Keratinocyte (primary cell): ENCODE measurements around the gene ZSCAN21. TPM values are rescaled to one million over a fixed set of nuclear protein-coding genes. Genes with fewer than 3 reads are reported as not detected.

Experiments used
- DNase-seq: peaks from one replicate; pipeline ENCODE4 v3.0.0-alpha.2; 2011; ENCODE audit warnings: low read depth, missing footprints, low spot score
- FAIRE-seq: peaks from 2 replicates; lab custom pipeline; 2011; peaks lifted over from hg19 to GRCh38; lab: Jason Lieb, UNC
- H2AFZ ChIP-seq: 2 replicates; pipeline ENCODE4 v1.6.0; 2012; ENCODE audit warnings: low read length, control low read depth, inconsistent platforms; ENCODE audit not compliant: control insufficient read depth
- H3K27ac ChIP-seq: 2 replicates; pipeline ENCODE4 v1.5.1; 2011; ENCODE audit warnings: low read length; ENCODE audit not compliant: control insufficient read depth, insufficient read depth
- H3K27me3 ChIP-seq: 3 replicates; pipeline ENCODE4 v1.6.0; 2011; ENCODE audit warnings: low read length; ENCODE audit not compliant: control insufficient read depth, insufficient read depth; ENCODE audit errors: extremely low read depth
- H3K36me3 ChIP-seq, 2 experiments: 2 replicates in 1 of 2; 3 replicates in 1 of 2; pipeline ENCODE4 v1.5.1; 2011; ENCODE audit warnings: low read length in 2 of 2, mild to moderate bottlenecking in 1 of 2; ENCODE audit not compliant: control insufficient read depth in 2 of 2, insufficient read depth in 2 of 2; ENCODE audit errors: extremely low read depth in 1 of 2
- H3K4me1 ChIP-seq: 3 replicates; pipeline ENCODE4 v1.5.1; 2011; ENCODE audit warnings: low read length; ENCODE audit not compliant: control insufficient read depth, insufficient read depth; ENCODE audit errors: extremely low read depth
- H3K4me2 ChIP-seq: 3 replicates; pipeline ENCODE4 v1.6.0; 2011; ENCODE audit warnings: low read depth, low read length; ENCODE audit not compliant: control insufficient read depth, insufficient read depth; ENCODE audit errors: extremely low read depth
- H3K4me3 ChIP-seq, 3 experiments: fragments of 200-600 bp in 1 of 3; sonication (generic) in 1 of 3; 2 replicates in 2 of 3; 3 replicates in 1 of 3; pipeline ENCODE4 v1.5.1; 2011 to 2016; ENCODE audit warnings: low read length in 3 of 3, mild to moderate bottlenecking in 3 of 3, control low read depth in 2 of 3, inconsistent platforms in 1 of 3, low read depth in 1 of 3, mixed read lengths in 1 of 3, mixed run types in 1 of 3, moderate library complexity in 1 of 3; ENCODE audit not compliant: control insufficient read depth in 2 of 3, insufficient read depth in 2 of 3; ENCODE audit errors: extremely low read depth in 1 of 3
- H3K79me2 ChIP-seq: 2 replicates; pipeline ENCODE4 v1.6.0; 2012; ENCODE audit warnings: low read length; ENCODE audit not compliant: control insufficient read depth, insufficient read depth
- H3K9ac ChIP-seq: 3 replicates; pipeline ENCODE4 v1.6.0; 2011; ENCODE audit warnings: low read length; ENCODE audit not compliant: control insufficient read depth, insufficient read depth; ENCODE audit errors: extremely low read depth
- H3K9me1 ChIP-seq: 3 replicates; pipeline ENCODE4 v1.6.0; 2011; ENCODE audit warnings: low read length; ENCODE audit not compliant: control insufficient read depth, insufficient read depth; ENCODE audit errors: extremely low read depth
- H3K9me3 ChIP-seq: 2 replicates; pipeline ENCODE4 v1.5.1; 2012; ENCODE audit warnings: low read depth, low read length; ENCODE audit not compliant: control insufficient read depth
- H4K20me1 ChIP-seq: 3 replicates; pipeline ENCODE4 v1.6.0; 2011; ENCODE audit warnings: low read length; ENCODE audit not compliant: control insufficient read depth, insufficient read depth; ENCODE audit errors: extremely low read depth
- CTCF ChIP-seq, 3 experiments: IDR thresholded peaks in 1 of 3; conservative IDR thresholded peaks in 1 of 3; optimal IDR thresholded peaks in 1 of 3; 2 replicates in 2 of 3; 3 replicates in 1 of 3; pipeline versions ENCODE3 to v1.5.1; 2011; ENCODE audit warnings: low read length in 3 of 3, mild to moderate bottlenecking in 3 of 3, moderate library complexity in 2 of 3, control low read depth in 1 of 3, inconsistent platforms in 1 of 3; ENCODE audit not compliant: insufficient read depth in 2 of 3; ENCODE audit errors: extremely low read depth in 1 of 3
- EZH2 ChIP-seq: IDR thresholded peaks from one replicate; pipeline ENCODE4 v1.6.1; 2012; ENCODE audit warnings: inconsistent platforms, mild to moderate bottlenecking, low read length, moderate library complexity
- dilution Hi-C: fragments of 300-500 bp; cut with MboI; formaldehyde crosslinking; loops from one replicate; pipeline ENCODE4 v1.7.0; 2020; ENCODE audit warnings: low sequenced_read_pairs; ENCODE audit not compliant: extremely low pct_ligation_motif_present
- polyA plus RNA-seq, 5 experiments: library from polyadenylated mRNA; depleted of rRNA in 3 of 5; stranded (reverse) in 3 of 5; stranded (forward) in 1 of 5; unstranded in 1 of 5; fragments of >200 nt; gene quantifications; 1 replicate in 1 of 5; 2 replicates in 3 of 5; 3 replicates in 1 of 5; pipeline versions ENCODE4 v1.2.1 to v1.2.3, GENCODE V29; 2011 to 2012; ENCODE audit warnings: missing spikeins in 2 of 5, low read depth in 1 of 5, low replicate concordance in 1 of 5

The ZSCAN21 gene
- polyA plus RNA-seq, 1 donor (not counting 4 experiments of a cell fraction or from before 2014, with no cell fraction given) = 12.6 TPM

GRCh38 chr7:100105534-100105933 lies 56.0 kb downstream of the ZSCAN21 start:
- TF ChIP-seq EZH2 (no peak), CTCF (optimal IDR thresholded peaks at IDR 0.05 in 1 of 3, IDR thresholded peaks at IDR 0.05 in 1 of 3, conservative IDR thresholded peaks at IDR 0.05 in 1 of 3; ENCODE audit: extremely low read depth in 1 of 3, insufficient read depth in 2 of 3, low read length in 3 of 3) (no peak)
- FAIRE-seq (no peak), DNase-seq (no peak)
- Histone ChIP-seq H4K20me1 (no peaks in the 10 kb centered on the region), H2AFZ (no peak overlapping the region), H3K4me3 (no peak overlapping the region), H3K27me3 (no peaks in the 10 kb centered on the region), H3K9ac (no peak overlapping the region), H3K9me3 (no peaks in the 10 kb centered on the region), H3K9me1 (no peaks in the 10 kb centered on the region), H3K27ac (no peak overlapping the region), H3K79me2 (peaks cover 9% of the 10 kb centered on the region), H3K36me3 (peaks cover 5 to 42% of the 10 kb centered on the region in 2 experiments), H3K4me1 (peaks cover 5% of the 10 kb centered on the region), H3K4me2 (no peak overlapping the region)
- dilution Hi-C loops = no loop called here

GRCh38 chr7:100106633-100107032 lies 57.1 kb downstream of the ZSCAN21 start:
- H2AFZ ChIP-seq = no peak overlapping the region
- no peaks in the 10 kb centered on the region for H4K20me1 ChIP-seq
- peaks cover 5% of the 10 kb centered on the region for H3K79me2 ChIP-seq
- dilution Hi-C loops = no loop called here
- H3K4me2 ChIP-seq = no peak overlapping the region
- H3K9me3 ChIP-seq = no peaks in the 10 kb centered on the region
- DNase-seq = no peak
- peaks cover 5% of the 10 kb centered on the region for H3K4me1 ChIP-seq
- H3K36me3 ChIP-seq = peaks cover 10 to 45% of the 10 kb centered on the region in 2 experiments
- no peaks in the 10 kb centered on the region for H3K9me1 ChIP-seq
- no peak overlapping the region for H3K27ac ChIP-seq
- no peak for TF ChIP-seq CTCF (optimal IDR thresholded peaks at IDR 0.05 in 1 of 3, IDR thresholded peaks at IDR 0.05 in 1 of 3, conservative IDR thresholded peaks at IDR 0.05 in 1 of 3; ENCODE audit: extremely low read depth in 1 of 3, insufficient read depth in 2 of 3, low read length in 3 of 3)
- no peak for TF ChIP-seq EZH2
- H3K9ac ChIP-seq = no peak overlapping the region
- H3K4me3 ChIP-seq = no peak overlapping the region
- no peak for FAIRE-seq
- H3K27me3 ChIP-seq = no peaks in the 10 kb centered on the region
